GM12891 (cell line): Measurements from ENCODE around the gene HDAC9.

ENCODE experiments used
- DNase-seq: peaks from one replicate; pipeline ENCODE4 v3.0.0; 2011; ENCODE audit warnings: low spot score; ENCODE audit not compliant: insufficient read length
- FAIRE-seq: peaks from 2 replicates; lab custom pipeline; 2011; peaks lifted over from hg19 to GRCh38; lab: Jason Lieb, UNC
- PAX5 ChIP-seq: IDR thresholded peaks from 2 replicates; pipeline ENCODE4 v1.6.1; 2011; ENCODE audit warnings: low read length, moderate library complexity, mild to moderate bottlenecking; ENCODE audit not compliant: insufficient read depth, severe bottlenecking
- POLR2A ChIP-seq: IDR thresholded peaks from 2 replicates; pipeline ENCODE4 v1.6.1; 2011; ENCODE audit warnings: low read depth, low read length, control low read depth
- POLR2AphosphoS5 ChIP-seq: IDR thresholded peaks from 2 replicates; pipeline ENCODE4 v1.6.1; 2011; ENCODE audit warnings: low read depth, low read length, control low read depth
- POU2F2 ChIP-seq: IDR thresholded peaks from 2 replicates; pipeline ENCODE4 v1.6.1; 2011; ENCODE audit warnings: low read depth, mild to moderate bottlenecking, control low read depth, low read length, moderate library complexity
- SPI1 ChIP-seq: IDR thresholded peaks from 2 replicates; pipeline ENCODE4 v1.6.1; 2011; ENCODE audit warnings: low read depth, low read length, control low read depth
- TAF1 ChIP-seq: IDR thresholded peaks from 2 replicates; pipeline ENCODE4 v1.6.1; 2011; ENCODE audit warnings: low read depth, low read length, control low read depth

Gene HDAC9

GRCh38 chr7:18756378-18757050, 261.0 kb downstream of the HDAC9 start:
- TF ChIP-seq POLR2A (no peak), POU2F2 (no peak), TAF1 (no peak)
- FAIRE-seq (no peak), DNase-seq (no peak)

DNA sequence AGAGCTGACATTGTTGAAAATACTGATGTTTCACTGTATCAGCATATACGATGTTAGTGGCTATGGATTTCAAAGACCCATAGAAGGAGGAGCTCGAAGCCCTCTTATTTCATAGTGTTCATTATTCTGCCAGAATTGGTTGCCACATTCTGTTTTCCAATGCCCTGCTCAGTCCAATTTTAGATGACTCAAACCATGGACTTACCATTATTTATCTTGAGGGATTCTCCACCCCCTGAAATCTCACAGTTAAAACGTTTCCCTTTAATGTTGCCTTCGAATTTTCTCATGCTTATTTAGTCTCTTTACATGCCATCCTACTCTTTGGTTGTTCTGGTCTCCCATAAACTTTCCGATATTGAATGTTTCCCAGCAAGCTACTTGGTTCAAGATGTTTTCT, 264.5 kb downstream of the HDAC9 start:
- DNase-seq (no peak), FAIRE-seq (no peak)
- TF ChIP-seq SPI1 (no peak), POU2F2 (no peak), PAX5 (no peak), POLR2A (no peak), TAF1 (no peak), POLR2AphosphoS5 (no peak)

DNA sequence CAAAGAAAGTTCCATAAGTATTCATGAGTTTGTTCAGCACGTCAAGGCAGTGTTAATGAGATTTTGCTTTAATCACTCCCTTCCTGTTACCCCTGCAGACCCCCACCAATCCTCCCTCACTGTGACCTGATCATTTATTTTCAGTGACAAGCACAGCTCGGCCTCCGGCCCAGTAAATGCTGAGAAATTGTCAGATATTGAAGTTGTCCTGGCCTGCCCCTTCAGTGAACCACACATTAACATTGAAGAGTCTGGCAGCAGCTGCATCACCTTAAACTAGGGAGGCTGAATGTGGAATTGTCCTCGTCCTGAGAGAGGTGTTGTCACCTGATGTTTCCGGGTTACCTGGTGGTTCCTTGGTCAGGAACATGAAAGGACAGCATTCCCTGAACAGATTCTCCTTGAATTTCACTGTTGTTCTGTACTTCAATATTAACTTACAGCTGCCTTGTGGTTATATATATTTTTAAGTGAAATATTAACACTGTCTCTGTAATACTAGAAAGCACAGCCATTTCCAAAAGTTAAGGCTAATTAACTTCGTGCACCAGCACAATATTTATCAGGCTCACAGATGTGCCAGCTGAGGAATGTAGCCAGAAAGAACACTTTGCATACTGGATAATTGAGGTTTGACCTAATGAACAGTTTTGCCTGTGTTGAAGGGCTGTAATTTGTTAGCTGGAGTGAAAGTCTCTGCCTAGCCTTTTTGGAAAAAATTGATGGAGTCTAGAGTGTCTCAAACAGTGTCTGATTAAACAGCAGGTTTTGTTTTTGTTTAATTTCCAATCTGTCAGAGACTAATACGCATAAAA, 265.3 kb downstream of the HDAC9 start:
- no peak for FAIRE-seq
- TF ChIP-seq TAF1 (no peak), PAX5 (no peak), POLR2A (no peak), SPI1 (no peak), POLR2AphosphoS5 (no peak), POU2F2 (no peak)
- no peak for DNase-seq

DNA sequence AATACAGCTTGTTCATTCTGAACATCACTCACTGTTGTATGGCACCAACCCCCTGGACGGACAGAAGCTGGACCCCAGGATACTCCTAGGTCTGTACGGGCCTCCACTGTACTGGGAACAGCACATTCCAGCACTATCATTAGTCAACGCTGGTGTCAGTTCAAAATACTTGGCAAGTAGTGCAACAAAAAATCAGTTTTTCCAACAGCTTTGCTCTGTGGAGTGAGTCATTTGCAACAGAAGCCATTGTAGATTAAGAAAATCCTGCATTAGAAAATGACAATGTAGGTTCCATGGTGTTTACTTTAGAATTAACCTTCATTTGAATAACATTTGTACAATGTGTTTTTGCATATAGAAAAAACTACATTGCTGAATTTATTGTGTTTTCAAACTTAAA, 266.6 kb downstream of the HDAC9 start:
- TF ChIP-seq POU2F2 (no peak), TAF1 (no peak), SPI1 (no peak), POLR2AphosphoS5 (no peak)
- no peak for FAIRE-seq
- DNase-seq: no peak

GRCh38 chr7:18768256-18768655, 272.7 kb downstream of the HDAC9 start:
- TF ChIP-seq SPI1: no peak
- no peak for TF ChIP-seq POLR2AphosphoS5
- no peak for DNase-seq
- FAIRE-seq: no peak

DNA sequence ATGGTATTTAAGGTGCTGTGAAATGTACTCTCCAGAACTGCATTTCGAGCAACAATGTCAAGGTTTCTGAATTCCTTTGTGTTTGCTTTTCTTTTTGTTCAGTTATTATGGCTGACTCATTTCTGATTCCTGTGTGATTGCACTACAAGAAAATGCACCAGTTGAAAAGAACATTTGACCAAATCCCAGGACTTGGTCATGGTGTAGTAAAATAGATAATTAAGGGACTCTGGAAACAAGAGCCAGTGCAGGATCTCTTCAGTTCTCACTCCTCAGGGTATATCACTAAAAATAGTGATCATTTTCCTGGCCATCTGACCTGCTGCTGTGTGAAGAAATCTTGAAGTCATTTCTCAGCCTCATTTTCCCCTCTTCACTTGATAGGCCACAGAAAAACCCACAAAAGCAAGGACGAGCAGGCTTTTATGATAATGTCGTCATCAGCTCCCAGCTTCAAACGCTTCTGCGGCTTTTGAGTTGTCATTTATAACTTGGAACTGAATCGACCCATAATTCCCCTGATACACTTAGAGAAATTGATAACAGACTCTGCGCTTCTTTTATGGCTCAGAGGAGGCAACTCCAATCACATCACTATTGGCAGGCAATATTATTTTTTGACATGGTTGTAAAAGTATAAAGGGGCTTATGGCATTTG, 274.7 kb downstream of the HDAC9 start:
- TF ChIP-seq PAX5 (no peak), TAF1 (no peak), POLR2AphosphoS5 (no peak), POLR2A (no peak), POU2F2 (no peak)
- DNase-seq: no peak
- no peak for FAIRE-seq

- FAIRE-seq (no peak), DNase-seq (no peak)
- TF ChIP-seq POLR2AphosphoS5 (no peak), PAX5 (no peak), SPI1 (no peak), POLR2A (no peak)
Observed at GRCh38 chr7:18770822-18771221, 275.3 kb downstream of the HDAC9 start.

DNA sequence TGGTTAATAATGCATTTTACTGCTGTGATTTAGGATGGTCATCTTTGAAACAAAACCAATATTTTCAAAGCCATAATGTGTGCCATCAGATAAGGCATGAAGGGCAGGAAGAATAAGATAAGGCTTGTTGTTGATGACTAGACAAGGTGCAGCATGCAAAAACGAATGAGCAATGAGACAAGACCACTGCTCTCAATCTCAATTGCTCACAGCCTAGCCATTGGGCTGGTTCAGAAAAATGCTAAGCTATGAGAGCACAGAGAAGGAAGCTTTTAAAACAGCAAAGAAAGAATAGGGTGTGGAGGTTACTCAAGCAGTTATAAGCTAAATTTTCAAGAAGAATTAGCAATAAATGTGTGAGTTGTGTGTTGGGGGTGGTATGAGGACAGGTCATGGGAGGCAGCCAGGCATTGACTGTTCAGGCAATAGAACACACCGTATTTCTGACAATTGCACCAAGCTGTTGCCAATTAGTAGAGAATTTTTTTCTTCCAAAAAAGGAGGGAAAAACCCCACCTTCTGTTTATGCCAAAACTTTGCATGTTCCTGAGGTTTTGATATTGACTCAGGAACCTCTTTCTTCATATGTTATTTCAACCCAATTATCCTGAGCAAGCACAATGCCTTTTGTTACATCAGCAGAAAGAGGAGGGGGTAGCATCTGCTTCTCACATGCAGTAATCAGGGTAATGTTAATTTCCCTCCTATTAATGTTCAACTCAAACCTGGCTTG, 276.5 kb downstream of the HDAC9 start:
- DNase-seq: no peak
- no peak for FAIRE-seq
- no peak for TF ChIP-seq SPI1
- TF ChIP-seq POLR2AphosphoS5: no peak
- TF ChIP-seq TAF1: no peak
- no peak for TF ChIP-seq PAX5
- TF ChIP-seq POLR2A: no peak
- TF ChIP-seq POU2F2: no peak

GRCh38 chr7:18772567-18772965, 277.0 kb downstream of the HDAC9 start:
- FAIRE-seq (no peak), DNase-seq (no peak)
- TF ChIP-seq TAF1 (no peak), POU2F2 (no peak), POLR2AphosphoS5 (no peak), SPI1 (no peak), PAX5 (no peak), POLR2A (no peak)

DNA sequence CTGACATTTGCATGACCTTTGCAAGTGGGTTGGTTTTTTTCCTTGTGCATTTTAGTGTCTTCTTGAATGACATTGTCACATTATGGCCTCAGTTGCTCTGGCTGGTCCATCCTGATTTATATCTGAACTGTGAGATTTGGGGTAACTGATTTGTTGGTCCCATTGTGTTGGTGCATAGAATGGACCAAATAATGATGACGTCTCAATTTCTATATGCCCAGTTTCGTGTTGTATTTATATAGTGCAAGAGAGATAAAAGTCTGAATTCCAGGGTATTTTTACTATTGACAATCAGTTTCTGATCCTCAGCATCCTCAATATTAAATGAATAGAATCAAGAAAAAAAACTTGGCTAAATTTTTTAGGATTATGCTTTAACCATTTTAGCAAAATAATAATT, 281.8 kb downstream of the HDAC9 start:
- FAIRE-seq (no peak), DNase-seq (no peak)
- TF ChIP-seq POLR2A (no peak), TAF1 (no peak), SPI1 (no peak), PAX5 (no peak), POU2F2 (no peak), POLR2AphosphoS5 (no peak)
